Gastroesophageal sphincter (tissue), 3 donors: ENCODE measurements around the gene DMBT1.

Experiments used
- CTCF ChIP-seq, 4 experiments: fragments of 200-600 bp in 2 of 4; fragments of 450-650 bp in 2 of 4; sonication (generic) in 1 of 4; IDR thresholded peaks; one replicate each; pipeline ENCODE4 v1.5.1; 2017 to 2019; ENCODE audit warnings: antibody characterized with exemption in 4 of 4, mild to moderate bottlenecking in 2 of 4, moderate library complexity in 2 of 4
- POLR2A ChIP-seq, 2 donors: fragments of 450-650 bp; IDR thresholded peaks; one replicate each; pipeline ENCODE4 v1.6.1; 2017; ENCODE audit warnings: antibody characterized with exemption in 2 of 2, mild to moderate bottlenecking in 2 of 2, moderate library complexity in 1 of 2
- POLR2AphosphoS5 ChIP-seq: sonication (generic); formaldehyde crosslinking; IDR thresholded peaks from one replicate; pipeline ENCODE4 v1.6.1; 2017; ENCODE audit warnings: antibody characterized with exemption

- TF ChIP-seq POLR2A (IDR thresholded peaks at IDR 0.05) (no peak), POLR2AphosphoS5 (no peak), CTCF (IDR thresholded peaks at IDR 0.05) (peak in 2 of 4 experiments; percentile 41 to 62)
Observed at GRCh38 chr10:122648599-122649428, 88.3 kb downstream of the DMBT1 start.
